Thyroid gland (tissue), 4 donors: Measurements from ENCODE around the gene PNPLA1.

Source experiments
- CTCF ChIP-seq, 6 experiments: fragments of 200-600 bp in 3 of 6; fragments of 450-650 bp in 3 of 6; sonication (generic) in 3 of 6; IDR thresholded peaks; one replicate each; pipeline ENCODE4 v1.5.1; 2016 to 2019; ENCODE audit warnings: antibody characterized with exemption in 6 of 6, mild to moderate bottlenecking in 2 of 6, inconsistent platforms in 1 of 6, moderate library complexity in 1 of 6
- POLR2A ChIP-seq, 2 donors: fragments of 450-650 bp; IDR thresholded peaks; one replicate each; pipeline ENCODE4 v1.6.1; 2017; ENCODE audit warnings: antibody characterized with exemption in 2 of 2, mild to moderate bottlenecking in 2 of 2, moderate library complexity in 1 of 2

GRCh38 chr6:36330366-36330765, 60.5 kb downstream of the PNPLA1 start:
- TF ChIP-seq POLR2A (IDR thresholded peaks at IDR 0.05) (no peak), CTCF (IDR thresholded peaks at IDR 0.05) (no peak)
